Amniotic epithelial cell (primary cell): ENCODE measurements around the gene ERAL1.
"Not testable (repeated sequence)": the region's sequence is repeated elsewhere in the genome, so short reads cannot be mapped to it uniquely, and the experiment has no call there.

Experiments used
- DNase-seq: peaks from one replicate; pipeline ENCODE4 v3.0.0-alpha.2; 2010; ENCODE audit warnings: low read depth

ERAL1 gene

DNA sequence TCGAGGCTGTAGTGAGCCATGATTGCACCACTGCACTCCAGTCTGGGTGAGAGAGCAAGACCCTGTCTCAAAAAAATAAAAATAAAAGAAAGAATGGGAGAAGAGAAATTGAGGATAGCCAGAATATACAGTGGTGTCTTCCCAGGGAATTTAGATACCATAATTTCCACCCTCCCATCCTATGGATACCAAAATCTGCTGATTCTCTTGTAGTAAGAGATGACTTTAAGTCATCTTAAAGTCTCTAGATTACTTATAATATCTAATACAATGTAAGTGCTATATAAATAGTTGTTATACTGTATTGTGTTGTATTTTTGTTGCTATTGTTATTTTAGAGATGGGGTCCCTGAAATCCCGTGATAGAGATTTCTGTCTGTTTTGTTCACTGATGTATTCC is 1.5 kb upstream of the ERAL1 start:
- no peak for DNase-seq

DNA sequence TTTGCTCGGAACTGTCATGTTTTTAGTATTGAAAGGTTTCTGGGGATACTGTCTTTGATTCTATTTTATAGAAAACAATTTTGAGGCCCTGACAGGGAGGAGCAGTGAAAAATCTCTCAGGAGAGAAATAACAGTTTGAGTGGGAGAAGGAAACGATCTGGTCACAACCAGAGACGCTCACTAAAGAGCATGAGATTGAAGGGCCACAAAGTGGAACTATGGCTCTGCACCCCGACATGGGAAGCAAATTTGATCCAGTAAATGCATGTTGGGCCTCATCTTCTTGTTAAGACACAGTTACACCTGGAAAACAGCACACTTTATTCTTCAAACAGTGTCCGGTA is 492 bp downstream of the ERAL1 start:
- no peak for DNase-seq

DNA sequence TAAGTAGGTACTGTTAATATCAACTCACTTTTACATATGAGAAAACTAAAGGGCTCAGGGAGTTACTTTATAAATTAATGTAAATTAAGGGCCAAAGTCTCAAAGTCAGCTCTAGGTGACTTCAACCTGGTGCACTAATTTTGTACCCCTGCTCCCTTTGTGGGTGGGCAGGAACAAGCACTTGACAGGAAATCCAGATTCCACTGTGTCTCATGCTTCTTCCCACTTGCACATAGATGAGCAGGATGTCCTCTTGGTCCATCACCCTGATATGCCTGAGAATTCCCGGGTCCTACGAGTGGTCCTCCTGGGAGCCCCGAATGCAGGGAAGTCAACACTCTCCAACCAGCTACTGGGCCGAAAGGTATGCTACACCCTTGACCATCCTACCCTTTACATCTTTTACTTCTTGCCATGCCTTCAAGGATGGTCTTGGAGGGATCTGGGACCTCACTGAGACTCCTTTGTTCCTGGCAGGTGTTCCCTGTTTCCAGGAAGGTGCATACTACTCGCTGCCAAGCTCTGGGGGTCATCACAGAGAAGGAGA is 1.3 kb downstream of the ERAL1 start:
- no peak for DNase-seq

DNA sequence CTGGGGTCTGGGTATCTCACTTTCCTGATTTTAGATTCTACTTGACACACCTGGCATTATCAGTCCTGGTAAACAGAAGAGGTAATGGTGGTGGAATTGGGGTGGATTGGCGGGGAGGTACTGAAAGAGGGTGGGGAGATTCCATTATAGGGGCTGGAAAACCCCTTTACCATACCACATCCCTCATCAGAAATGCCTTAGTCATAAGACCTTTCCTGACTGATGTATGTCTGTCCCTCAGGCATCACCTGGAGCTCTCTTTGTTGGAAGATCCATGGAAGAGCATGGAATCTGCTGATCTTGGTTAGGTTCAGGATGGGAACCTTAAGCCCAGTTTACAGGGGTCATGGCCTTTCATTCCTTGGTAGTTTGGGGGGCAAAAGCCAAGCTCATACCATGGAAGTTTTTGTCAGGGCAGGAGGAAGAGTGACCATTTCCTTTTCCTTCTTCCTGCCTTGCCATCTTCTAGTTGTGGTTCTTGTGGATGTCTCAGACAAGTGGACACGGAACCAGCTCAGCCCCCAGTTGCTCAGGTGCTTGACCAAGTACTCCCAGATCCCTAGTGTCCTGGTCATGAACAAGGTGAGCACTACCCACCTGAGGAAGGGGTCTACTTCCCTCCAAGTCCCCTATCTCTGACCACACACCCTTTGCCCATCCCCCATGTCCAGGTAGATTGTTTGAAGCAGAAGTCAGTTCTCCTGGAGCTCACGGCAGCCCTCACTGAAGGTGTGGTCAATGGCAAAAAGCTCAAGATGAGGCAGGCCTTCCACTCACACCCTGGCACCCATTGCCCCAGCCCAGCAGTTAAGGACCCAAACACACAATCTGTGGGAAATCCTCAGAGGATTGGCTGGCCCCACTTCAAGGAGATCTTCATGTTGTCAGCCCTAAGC is 3.3 kb downstream of the ERAL1 start:
- DNase-seq: no peak

DNA sequence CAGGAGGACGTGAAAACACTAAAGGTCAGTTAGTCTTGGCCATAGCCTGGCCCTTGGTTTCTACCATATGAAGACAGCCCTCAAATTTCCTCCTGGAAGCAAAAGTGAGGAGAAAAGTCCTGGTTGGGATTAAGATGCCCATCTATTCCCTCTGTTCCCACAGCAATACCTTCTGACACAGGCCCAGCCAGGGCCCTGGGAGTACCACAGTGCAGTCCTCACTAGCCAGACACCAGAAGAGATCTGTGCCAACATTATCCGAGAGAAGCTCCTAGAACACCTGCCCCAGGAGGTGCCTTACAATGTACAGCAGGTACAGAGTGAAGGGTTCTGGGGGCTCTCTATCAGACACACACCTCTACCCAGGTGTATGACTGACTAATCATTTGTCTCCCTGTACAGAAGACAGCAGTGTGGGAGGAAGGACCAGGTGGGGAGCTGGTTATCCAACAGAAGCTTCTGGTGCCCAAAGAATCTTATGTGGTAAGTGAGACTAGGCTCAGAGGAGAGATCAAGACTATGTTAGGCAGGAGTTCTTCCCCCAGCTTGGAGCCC is 4.1 kb downstream of the ERAL1 start:
- DNase-seq: no peak

DNA sequence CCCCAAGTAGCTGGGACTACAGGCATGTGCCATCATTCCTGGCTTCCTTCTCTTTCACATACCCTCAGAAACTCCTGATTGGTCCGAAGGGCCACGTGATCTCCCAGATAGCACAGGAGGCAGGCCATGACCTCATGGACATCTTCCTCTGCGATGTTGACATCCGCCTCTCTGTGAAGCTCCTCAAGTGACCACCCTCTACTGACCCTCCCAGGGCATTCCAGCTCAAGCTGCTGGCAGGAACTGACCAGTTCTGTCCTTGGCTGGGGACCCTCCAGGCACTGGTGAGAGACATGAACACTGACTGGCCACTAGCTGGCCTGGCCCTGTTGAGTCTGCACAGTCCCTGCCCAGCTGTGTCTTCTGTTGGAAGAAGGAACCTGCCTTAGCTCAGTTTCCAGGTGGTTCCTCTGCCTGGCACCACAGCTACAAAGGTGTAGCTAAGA is 5.6 kb downstream of the ERAL1 start:
- no peak for DNase-seq

DNA sequence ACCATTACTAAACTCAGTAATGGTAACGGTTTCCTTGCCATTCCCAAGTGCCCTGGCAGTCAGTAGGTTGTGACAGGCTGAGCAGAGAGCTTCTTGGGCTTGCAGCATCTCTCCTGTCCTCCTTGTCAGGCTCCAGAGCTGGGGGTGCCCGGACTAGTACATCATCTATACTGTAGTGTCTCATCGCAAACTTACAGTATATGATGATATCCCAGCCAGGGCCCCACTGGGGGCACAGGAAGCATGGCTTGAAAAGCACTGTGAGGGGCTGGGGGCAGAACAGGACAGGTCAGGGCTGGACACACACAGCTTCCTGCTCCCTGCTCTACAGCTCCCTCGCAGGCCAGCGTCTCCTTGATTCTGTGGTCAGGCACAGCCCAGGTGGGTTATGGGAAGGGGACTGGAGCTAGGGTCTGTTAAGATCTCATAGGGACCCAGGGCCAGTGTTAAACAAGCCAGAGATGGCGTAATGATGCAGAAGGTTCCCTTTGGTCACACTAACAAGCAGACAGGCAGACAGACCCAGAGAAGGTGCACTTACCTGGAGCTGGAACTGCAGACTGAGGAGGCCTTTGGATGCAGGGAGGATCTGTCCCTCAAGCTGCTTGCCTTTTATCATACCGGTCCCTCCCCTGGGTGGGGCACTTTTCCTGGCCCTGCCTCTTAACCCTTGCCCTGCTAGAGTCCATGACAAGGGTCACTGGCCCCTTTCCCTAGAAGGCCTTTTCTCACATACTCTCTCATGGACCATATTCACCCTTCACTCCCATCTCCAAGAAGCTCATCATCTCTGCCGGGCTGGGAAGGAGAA is 6.8 kb downstream of the ERAL1 start:
- DNase-seq: no peak

DNA sequence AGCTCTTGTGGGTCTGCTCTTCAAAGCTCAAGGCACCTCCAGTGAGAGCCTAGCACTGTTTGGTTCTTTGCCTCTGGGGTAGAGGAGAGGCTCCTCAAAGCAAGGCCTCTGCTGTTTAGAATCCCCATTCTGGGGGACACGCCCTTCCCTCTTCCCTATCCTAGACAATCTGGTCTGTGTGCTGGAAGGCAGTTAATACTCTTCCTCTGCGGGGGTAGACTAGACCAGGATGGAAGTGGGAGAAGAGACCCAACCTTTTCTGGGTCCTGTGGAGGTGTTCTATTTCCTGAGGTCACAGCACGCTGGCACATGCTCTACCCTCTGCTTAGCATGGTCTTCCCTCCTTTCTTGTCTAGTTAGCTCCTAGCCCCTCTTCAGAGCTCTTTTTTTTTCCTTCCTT is 7.7 kb downstream of the ERAL1 start:
- DNase-seq: no peak

DNA sequence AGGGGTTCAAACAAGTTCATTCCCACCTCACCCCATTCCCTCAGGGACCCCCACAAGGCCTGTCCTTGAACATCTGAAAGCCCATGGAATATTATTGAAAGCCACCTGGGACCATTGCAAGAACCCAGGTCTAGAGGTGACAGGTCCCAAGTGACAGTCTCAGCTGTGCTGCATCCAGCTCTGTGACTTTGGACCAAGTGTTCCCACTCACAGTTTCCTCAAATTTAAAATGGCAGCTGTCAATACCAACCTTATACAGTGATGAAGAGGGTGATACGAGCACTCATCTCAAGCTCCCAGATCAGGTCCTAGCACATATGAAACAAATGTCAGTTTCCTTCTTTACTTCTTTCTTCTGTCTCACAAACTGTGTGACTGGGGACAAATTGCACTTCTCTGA is 9.1 kb downstream of the ERAL1 start:
- DNase-seq: no peak

DNA sequence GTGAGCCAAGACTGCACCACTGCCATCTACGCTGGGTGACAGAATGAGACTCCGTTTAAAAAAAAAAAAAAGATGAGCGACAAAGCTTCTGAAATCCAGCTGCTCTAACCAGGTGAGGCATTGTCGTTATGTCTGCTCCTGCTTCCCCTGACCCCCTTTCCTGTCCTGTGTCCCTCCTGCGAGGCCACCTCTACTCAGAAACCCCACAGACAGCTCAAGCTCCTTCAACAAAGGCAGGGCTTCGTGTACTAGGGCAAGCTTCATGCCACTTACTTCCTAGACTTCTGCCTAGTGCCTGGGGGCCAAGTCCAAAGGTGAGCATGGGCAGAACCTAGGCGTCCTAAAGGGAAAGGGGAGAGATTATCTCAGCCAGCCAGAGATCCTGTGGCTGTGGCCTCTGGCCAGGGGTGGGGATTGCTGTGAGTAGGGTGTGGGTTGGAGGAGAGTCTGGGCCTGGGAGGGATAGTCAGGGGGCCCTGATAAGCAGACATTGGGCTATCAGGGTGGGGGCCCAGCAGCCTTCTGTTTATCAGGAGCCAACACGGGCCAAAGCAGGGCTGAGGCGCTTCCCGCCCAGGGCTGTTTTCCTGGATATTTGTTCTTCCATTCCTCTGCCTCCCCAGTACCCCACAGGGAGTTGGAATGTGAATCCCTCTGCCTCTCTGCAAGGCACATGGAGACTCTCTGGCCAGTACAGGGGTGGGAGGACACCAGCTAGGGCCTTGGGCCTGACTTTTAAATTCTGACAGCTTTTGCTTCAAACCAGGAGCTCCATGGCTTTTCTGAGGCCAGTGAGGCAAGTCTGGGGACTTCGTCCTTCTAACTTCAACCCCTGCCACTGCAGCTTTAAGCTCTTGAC is 10.4 kb downstream of the ERAL1 start:
- DNase-seq: no peak

DNA sequence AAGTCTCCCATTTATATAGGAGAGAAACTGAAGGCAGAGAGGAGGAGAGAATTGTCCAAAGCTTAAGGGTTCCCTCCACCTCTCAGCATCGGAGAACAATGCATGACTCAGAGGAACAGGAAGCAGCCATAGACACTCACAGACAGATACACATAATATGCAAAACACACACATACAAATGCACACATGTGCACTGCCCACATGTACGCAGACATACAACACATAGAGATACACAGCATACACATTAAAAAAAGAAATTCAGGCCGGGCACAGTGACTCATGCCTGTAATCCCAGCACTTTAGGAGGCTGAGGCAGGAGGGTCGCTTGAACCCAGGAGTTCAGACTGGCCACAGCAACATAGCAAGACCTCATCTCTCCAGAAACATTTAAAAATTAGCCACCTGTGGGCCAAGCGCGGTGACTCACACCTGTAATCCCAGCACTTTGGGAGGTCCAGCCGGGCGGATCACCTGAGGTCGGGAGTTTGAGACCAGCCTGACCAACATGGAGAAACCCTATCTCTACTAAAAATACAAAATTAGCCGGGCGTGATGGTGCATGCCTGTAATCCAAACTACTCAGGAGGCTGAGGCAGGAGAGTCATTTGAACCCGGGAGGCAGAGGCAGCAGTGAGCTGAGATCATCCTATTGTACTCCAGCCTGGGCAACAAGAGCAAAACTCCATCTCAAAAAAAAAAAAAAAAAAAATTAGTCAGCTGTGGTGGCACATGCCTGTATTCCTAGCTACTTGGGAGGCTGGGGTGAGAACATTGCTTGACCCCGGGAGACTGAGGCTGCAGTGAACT is 11.3 kb downstream of the ERAL1 start:
- DNase-seq: no peak

DNA sequence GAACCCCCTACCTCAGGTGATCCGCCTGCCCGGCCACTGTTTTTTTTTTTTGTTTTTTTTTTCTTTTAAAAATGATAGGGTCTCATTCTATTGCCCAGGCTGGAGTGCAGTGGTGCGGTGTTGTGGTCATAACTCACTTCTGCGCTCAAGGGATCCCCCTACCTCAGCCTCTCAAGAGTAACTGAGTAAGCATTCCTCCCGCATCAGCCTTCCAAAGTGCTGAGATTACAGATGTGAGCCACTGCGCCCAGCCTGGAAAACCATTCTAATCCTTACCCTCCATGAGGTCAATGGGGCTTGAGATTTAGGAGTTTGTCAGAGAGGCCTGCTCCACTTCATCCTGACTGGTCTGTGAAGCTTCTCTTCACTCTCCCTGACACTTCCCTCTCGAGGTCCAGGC is 12.5 kb downstream of the ERAL1 start:
- no peak for DNase-seq

DNA sequence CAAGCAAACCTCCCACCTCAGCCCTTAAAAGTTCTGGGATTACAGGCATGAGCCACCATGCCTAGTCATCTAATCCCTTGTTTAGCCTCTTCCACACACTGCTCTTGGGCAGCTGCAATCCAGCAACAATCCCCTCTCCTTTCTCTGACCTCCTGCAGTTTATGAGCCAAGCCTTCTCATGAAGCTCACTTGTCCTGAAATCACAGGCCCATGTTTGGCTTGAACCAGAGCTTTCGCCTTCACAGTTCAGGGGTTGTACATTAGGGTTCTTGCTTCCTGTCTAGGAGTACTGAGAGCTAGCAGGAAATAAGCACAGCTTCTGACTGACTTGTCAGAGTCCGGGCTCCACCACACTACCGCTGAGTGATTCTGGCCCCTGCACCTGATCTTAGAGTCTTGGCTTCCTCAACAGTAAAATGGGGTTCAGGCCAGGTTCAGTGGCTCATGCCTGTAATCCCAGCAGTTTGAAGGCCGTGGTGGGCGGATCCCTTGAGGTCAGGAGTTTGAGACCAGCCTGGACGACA is 16.3 kb downstream of the ERAL1 start:
- DNase-seq: no peak

DNA sequence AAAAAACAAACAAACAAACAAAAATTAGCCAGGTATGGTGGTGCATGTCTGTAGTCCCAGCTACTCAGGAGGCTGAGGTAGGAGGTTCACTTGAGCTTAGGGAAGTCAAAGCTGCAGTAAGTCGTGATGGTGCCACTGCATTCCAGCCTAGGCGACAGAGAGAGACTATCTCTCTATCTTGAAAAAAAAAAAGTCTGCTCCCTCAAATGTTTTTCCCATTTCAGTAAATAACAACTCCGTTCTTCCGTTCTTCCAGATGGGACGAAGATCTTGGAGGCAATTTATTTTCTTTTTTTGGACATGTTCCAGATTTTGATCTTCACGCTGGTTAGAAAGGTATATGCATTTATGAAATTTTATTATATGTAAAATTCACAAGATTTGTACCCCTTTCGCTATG is 19.0 kb downstream of the ERAL1 start:
- DNase-seq: no peak

DNA sequence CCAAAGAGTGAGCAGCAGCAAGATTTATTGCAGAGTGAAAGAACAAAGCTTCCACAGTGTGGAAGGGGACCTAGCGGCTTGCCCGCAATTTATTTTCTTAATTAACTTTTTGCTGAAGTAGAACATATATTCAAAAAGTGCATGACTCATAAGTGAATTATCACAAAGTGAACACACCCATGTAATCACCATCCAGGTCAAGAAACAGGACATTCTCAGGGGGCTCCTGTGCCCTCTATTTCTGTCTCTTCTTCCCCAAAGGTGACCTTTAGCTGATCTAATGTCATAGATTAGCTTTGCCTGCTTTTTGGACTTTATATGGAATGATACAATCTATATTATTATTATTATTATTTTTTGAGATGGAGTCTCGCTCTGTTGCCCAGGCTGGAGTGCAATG is 19.9 kb downstream of the ERAL1 start:
- no peak for DNase-seq

DNA sequence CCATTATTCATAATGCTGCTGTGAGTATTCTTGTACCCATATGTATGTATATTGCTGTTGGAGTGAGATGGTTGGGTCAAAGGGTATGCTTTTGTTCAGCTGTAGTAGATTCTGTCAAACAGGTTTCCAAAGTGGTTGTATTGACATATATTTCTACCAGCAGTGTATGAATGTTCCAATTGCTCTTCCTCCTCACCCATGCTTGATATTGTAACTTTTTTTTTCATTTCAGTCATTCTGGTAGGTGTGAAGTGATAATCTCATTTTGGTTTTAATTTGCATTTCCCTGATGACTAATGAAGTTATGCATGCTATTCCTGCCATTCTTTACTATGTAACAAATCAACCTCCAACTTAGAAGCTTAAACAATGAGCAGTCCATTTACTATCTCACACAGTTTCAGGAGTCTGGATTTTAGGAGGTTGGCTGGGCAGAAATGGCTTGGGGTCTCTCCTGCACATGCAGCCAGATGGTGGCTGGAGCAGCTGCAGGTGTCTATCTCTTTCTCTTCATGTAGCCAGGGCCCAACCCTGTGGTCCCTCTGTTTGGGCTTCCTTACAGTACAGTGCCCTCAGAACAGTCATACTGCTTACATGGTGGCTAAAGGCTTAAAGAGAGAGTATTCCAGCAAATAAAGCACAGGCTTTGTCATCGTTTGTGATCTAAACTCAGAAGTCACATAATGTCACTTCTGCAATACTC is 21.2 kb downstream of the ERAL1 start:
- DNase-seq: no peak

DNA sequence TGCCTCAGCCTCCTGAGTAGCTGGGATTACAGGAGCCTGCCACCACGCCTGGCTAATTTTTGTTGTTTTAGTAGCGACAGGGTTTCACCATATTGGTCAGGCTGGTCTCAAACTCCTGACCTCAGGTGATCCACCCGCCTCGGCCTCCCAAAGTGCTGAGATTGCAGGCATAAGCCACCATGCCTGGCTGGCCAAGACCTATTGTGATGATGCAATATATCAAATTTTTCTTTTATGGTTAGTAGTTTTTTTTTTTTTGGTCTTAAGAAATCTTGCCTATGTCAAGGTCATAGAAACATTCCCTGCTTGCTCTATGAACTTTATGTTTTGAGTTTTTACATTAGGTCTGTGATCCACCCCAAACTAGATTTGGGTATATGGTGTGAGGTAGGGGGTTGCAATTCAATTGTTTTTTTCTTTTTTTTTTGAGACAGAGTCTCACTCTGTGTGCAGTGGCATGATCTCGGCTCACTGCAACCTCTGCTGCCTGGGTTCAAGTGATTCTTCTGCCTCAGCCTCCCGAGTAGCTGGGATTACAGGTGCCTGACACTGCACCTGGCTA is 22.4 kb downstream of the ERAL1 start:
- not testable (repeated sequence) for DNase-seq

DNA sequence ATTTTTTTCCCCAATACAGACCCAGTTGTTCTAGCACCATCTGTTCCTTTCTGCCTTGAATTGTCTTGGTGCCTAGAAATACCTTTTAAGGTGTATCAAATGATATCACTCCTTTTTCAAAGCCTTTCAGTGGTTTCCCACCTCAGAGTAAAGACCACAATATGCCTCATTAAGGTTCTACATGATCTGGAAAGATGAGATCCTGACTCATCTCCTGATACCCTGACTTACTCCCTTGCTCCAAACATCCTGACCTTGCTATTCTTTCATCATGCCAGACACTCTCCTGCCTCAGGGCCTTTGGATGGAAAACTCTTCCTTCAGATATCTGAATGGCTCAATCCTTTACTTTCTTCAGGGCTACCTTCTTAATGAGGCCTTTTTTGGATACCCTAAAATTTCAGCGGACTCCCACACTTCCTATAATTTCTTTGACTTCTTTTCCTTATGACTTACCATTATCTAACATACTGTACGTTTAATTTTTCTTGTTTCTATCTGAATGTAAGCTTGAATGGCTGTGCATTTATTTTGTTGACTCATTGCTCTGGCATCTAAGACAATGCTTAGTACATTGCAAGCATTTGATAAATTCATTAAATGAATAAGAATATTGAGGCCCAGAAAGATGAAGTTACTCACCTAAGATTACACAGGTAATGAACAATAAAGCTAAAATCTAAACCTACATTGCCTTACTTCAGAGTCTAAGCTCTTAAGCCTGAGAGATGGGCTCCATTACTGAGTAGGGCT is 23.5 kb downstream of the ERAL1 start:
- peak; percentile 44 for DNase-seq

DNA sequence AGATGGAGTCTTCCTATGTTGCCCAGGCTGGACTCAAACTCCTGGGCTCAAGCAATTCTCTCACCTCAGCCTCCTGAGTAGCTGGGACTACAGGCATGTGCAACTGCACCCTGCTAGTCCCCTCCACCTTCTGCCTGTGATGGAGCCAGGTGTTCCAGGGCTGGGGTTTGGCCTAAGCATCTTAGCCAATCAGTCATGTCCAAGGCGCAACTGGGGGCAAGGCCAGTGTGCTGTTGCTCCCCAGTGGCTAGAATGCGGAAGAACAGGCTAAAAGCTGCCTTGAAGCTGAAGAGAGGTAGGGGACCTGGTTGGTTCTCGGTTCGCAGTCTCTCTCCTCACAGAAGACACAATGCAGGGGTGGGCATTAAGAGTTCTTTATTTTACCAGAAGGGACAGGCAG is 24.2 kb downstream of the ERAL1 start:
- DNase-seq: peak; percentile 54
